ENCODE data around the gene HAUS2. TPM values are rescaled to one million over a fixed set of nuclear protein-coding genes. Genes with fewer than 3 reads are reported as not detected.

HAUS2 gene
- 18.6 to 22.9 TPM (median 20.9 TPM) in 5 replicates for total RNA-seq (2022; extraction: Qiagen RNA extraction; ENCODE audit: low read depth)

GRCh38 chr15:42548249-42549031 lies at the start of gene HAUS2, which contains the start of gene LRRC57:
Gene HAUS2, plus strand, starts transcription at chr15:42548838. Its CDS starts 35 bp downstream, at chr15:42548873.
Gene LRRC57, minus strand, starts transcription at chr15:42548793. Its CDS starts 359 bp downstream, at chr15:42548434.

GRCh38 chr15:42575188-42576039 lies 26.8 kb downstream of the HAUS2 start, which contains the start of gene STARD9:
Gene STARD9, plus strand, starts transcription at chr15:42575606. Its CDS starts 110 bp downstream, at chr15:42575716.

Other genes with a start within 250 kb of the HAUS2 start
- 0.21 to 0.95 TPM (median 0.23 TPM) in 5 replicates for gene CAPN3, start 189.3 kb upstream of the HAUS2 start, total RNA-seq (2022; extraction: Qiagen RNA extraction; ENCODE audit: low read depth)
- gene ZNF106, start 57.7 kb upstream of the HAUS2 start, total RNA-seq (2022; extraction: Qiagen RNA extraction; ENCODE audit: low read depth): 9.9 to 14.8 TPM (median 13.9 TPM) in 5 replicates
- 15.5 to 37.7 TPM (median 21.1 TPM) in 5 replicates for gene SNAP23, start 53.2 kb upstream of the HAUS2 start, total RNA-seq (2022; extraction: Qiagen RNA extraction; ENCODE audit: low read depth)
- gene LRRC57, start within 50 bp of the HAUS2 start, total RNA-seq (2022; extraction: Qiagen RNA extraction; ENCODE audit: low read depth): 9.9 to 14.0 TPM (median 12.4 TPM) in 5 replicates
- 1.2 to 2.0 TPM (median 1.8 TPM) in 5 replicates for gene STARD9, start 26.8 kb downstream of the HAUS2 start, total RNA-seq (2022; extraction: Qiagen RNA extraction; ENCODE audit: low read depth)
- 5.7 to 7.8 TPM (median 7.2 TPM) in 5 replicates for gene CDAN1, start 188.3 kb downstream of the HAUS2 start, total RNA-seq (2022; extraction: Qiagen RNA extraction; ENCODE audit: low read depth)

Data from A549 treated with DMSO at 1 μM for 4 hours (cell line).